Central memory CD8-positive, alpha-beta T cell (primary cell): ENCODE results near the gene FCRL1.

Experiments used
- ATAC-seq: fragments of 150-1000 bp; cut with Tn5 transposase; replicated peaks from 2 replicates; pipeline ENCODE4 v1.10.0; 2022; ENCODE audit warnings: mild to moderate bottlenecking, moderate FRiP score, moderate number of reproducible peaks; ENCODE audit not compliant: poor library complexity, severe bottlenecking; ENCODE audit errors: extremely low read depth
- DNase-seq, 2 donors: peaks; one replicate each; pipeline ENCODE4 v3.0.0; 2021; ENCODE audit warnings: low spot score in 2 of 2
- H3K27ac Mint-ChIP-seq: one replicate; pipeline ENCODE4 v1.8.0; 2022; ENCODE audit warnings: low read depth, mild to moderate bottlenecking, moderate library complexity, mixed read lengths
- H3K27me3 Mint-ChIP-seq: one replicate; pipeline ENCODE4 v1.8.0; 2022; ENCODE audit warnings: mixed read lengths
- H3K36me3 Mint-ChIP-seq: one replicate; pipeline ENCODE4 v1.8.0; 2022; ENCODE audit warnings: mild to moderate bottlenecking, moderate library complexity, mixed read lengths; ENCODE audit not compliant: insufficient read depth
- H3K4me1 Mint-ChIP-seq: one replicate; pipeline ENCODE4 v1.8.0; 2022; ENCODE audit warnings: mixed read lengths
- H3K4me3 Mint-ChIP-seq: one replicate; pipeline ENCODE4 v1.8.0; 2022; ENCODE audit warnings: mild to moderate bottlenecking, moderate library complexity, mixed read lengths
- H3K9me3 Mint-ChIP-seq: one replicate; pipeline ENCODE4 v1.8.0; 2022; ENCODE audit warnings: mixed read lengths

FCRL1 gene

DNA sequence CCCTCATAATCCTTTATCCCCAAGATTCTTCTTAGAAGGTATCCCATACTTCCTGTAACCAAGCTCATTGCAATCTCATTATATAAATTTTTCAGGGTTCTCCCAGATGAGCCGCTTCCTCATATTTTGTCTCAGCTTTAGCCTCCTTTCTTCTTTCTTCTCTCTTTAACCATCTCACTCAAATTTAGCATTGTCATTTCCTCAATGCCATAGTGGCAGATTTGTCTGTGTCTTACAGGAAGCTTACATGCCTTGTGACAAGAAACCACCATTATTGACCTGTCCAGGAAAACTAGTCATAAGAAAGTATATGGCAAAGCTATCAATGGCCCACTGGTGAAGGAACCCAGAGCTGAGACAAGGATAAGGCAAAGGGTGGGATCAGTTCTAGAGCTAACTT is 37.0 kb downstream of the FCRL1 start:
- ATAC-seq (no peak), DNase-seq (no peak)
- no peak overlapping the region for H3K4me3 Mint-ChIP-seq
- no peaks in the 10 kb centered on the region for H3K36me3 Mint-ChIP-seq
- peaks cover 14% of the 10 kb centered on the region for H3K4me1 Mint-ChIP-seq
- H3K27ac Mint-ChIP-seq = no peak overlapping the region
- no peaks in the 10 kb centered on the region for H3K9me3 Mint-ChIP-seq
- H3K27me3 Mint-ChIP-seq = no peaks in the 10 kb centered on the region

DNA sequence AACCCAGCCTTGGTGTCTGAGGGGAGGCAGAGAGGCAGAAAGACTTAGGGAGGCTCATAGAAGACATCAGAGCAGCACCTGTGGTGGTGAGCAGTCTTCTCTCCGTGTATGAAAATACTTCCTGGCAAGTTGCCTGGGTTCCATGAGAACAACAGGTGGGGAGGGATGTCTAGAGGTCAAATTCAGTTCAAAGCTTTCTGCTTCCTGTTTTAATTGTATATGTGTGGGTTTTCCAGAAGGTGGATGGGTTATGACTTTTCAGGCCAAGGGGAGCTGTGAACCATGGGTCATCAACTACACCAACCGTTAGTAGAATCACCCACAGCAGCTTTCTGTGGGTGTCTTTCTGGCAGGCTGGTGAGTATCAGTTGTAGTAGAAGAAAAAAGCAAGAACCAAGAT is 38.9 kb downstream of the FCRL1 start:
- H3K27ac Mint-ChIP-seq = no peak overlapping the region
- H3K9me3 Mint-ChIP-seq = no peaks in the 10 kb centered on the region
- H3K27me3 Mint-ChIP-seq = no peaks in the 10 kb centered on the region
- H3K4me3 Mint-ChIP-seq = no peak overlapping the region
- no peak for DNase-seq
- H3K36me3 Mint-ChIP-seq = no peaks in the 10 kb centered on the region
- ATAC-seq = no peak
- H3K4me1 Mint-ChIP-seq = peaks cover 14% of the 10 kb centered on the region

DNA sequence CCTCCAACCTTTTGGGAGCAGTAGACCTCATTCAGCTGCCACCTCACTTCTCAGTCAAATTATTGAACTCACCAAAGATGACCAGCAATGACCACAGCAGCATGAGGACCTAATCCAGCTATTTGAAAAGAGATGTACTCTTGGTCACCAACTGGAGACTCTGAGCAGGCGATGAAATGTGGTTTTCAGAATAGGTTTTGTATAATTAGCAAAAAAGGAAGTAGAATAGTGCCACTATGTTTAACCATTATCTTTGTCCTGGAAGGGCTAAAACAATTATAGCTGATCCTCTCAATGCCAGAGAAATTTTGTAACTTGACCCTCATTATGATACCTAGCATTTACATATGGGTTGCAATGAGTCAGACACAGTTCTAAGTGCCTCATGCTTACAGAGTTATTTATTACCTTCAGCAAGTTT is 42.9 kb downstream of the FCRL1 start, which contains the start of gene FCRL2:
Gene FCRL2 (minus strand): TSS at position 162 of the 421 bp plus-strand sequence. CDS start 59 bp downstream, at position 103.
- ATAC-seq (no peak), DNase-seq (no peak)
- no peaks in the 10 kb centered on the region for H3K9me3 Mint-ChIP-seq
- H3K27me3 Mint-ChIP-seq = no peaks in the 10 kb centered on the region
- H3K27ac Mint-ChIP-seq = no peak within 1 kb of the TSS
- peaks cover 33% of the 10 kb centered on the region for H3K4me1 Mint-ChIP-seq
- H3K36me3 Mint-ChIP-seq = no peaks in the 10 kb centered on the region
- H3K4me3 Mint-ChIP-seq = no peak within 1 kb of the TSS

DNA sequence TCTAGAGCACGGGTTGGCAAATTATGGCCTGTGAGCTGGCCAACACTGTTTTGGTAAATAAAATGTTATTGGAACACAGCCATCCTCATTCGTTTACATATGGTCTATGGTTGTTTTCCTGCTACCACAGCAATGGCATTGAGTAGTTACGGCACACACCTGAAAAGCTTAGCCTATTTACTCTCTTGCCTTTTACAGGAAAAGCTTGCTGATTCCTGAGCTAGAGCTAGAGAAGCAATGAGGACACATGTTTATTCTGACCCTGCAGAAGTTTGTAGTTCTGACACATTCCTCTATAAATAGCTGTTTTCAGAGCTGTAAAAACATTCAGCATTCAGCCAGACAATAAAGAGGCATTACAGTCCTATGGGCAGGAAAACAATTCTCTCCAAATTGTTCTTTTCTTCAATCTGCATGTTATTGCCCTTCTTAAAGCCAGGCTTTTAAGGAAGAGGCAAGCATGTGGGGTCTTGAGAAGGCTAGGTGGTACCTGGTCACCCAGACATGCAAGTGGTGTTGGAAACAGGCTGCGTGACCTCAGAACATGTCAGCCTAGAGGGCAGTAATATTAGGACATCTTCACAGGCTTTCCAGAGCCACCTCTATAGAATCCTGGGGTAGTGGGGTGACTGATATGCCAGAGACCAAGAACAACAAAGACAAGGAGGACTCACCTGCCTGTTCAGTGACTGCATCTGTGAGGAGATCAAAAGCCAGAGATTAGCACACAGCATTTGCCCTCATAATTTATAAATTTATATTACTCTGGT is 44.6 kb downstream of the FCRL1 start:
- Mint-ChIP-seq H3K4me1 (peaks cover 35% of the 10 kb centered on the region), H3K27ac (no peak overlapping the region), H3K27me3 (no peaks in the 10 kb centered on the region), H3K36me3 (no peaks in the 10 kb centered on the region), H3K9me3 (no peaks in the 10 kb centered on the region), H3K4me3 (no peak overlapping the region)
- DNase-seq (no peak), ATAC-seq (no peak)

DNA sequence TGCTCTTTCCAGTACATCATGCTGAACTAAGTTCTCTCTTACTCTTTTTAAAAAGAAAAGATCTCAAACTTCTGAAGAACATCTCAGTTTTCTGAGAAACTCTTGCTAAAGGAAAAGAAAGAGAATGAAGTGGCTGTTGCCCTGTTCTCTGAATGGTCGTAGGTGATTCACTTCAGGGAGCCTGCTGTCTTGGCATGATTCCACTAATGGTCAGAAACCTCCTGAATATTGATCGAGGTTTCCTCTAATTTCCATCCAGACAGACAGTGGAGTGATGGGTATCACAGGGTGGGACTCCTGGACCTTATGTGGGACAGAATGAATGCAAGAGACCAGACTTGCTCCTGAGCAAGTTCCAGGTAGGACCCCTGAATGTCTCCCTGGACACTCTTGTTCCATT is 45.5 kb downstream of the FCRL1 start:
- DNase-seq (no peak), ATAC-seq (no peak)
- H3K27me3 Mint-ChIP-seq = no peaks in the 10 kb centered on the region
- peaks cover 41% of the 10 kb centered on the region for H3K4me1 Mint-ChIP-seq
- H3K27ac Mint-ChIP-seq = no peak overlapping the region
- no peaks in the 10 kb centered on the region for H3K36me3 Mint-ChIP-seq
- H3K4me3 Mint-ChIP-seq = no peak overlapping the region
- no peaks in the 10 kb centered on the region for H3K9me3 Mint-ChIP-seq

DNA sequence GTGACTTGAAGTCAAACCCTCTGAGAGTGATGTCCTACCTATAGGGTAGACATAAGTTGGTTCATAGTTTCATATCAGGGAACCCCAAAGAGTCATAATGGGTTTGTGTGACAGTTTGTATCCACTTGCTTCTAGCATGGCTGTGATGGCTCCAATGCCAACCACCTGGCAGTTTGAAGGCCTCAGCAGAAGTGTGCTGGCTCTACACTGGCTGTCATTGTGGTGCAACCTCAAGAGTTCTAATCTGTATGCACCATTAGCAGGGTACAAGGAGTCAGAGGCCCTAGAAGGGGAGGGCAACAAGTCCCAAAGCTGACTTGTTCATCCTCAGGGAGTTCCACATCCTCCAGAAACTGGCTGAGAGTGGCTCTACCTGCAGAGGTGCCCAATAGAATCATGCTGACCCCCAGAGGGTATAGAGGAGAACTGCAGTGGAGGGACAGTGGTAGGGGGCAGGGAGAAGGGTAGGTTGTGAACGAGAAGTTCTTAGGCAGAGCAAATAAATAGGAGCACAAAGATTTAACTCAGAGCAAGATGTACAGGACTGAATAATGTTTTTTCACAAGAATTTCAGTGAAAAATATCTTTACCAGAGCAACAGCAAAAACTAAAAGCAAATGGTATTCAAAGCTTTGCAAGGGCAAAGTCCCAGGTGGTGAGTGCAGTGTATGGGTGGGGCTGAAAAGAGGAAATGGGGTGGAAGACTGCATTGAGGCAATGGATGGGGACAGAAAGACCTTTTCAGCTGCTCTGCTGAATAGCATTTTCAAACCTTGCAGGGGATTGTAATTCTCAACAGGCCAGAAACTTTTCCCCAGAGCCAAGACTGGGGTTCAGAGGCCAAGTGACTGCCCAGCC is 46.2 kb downstream of the FCRL1 start:
- peaks cover 41% of the 10 kb centered on the region for H3K4me1 Mint-ChIP-seq
- H3K36me3 Mint-ChIP-seq = no peaks in the 10 kb centered on the region
- peak; percentile 81 for ATAC-seq
- peak overlapping the region; percentile 11 for H3K27ac Mint-ChIP-seq
- no peaks in the 10 kb centered on the region for H3K9me3 Mint-ChIP-seq
- DNase-seq = peak in 1 of 2 donors; percentile 16
- H3K27me3 Mint-ChIP-seq = no peaks in the 10 kb centered on the region
- peak overlapping the region; percentile 7 for H3K4me3 Mint-ChIP-seq

DNA sequence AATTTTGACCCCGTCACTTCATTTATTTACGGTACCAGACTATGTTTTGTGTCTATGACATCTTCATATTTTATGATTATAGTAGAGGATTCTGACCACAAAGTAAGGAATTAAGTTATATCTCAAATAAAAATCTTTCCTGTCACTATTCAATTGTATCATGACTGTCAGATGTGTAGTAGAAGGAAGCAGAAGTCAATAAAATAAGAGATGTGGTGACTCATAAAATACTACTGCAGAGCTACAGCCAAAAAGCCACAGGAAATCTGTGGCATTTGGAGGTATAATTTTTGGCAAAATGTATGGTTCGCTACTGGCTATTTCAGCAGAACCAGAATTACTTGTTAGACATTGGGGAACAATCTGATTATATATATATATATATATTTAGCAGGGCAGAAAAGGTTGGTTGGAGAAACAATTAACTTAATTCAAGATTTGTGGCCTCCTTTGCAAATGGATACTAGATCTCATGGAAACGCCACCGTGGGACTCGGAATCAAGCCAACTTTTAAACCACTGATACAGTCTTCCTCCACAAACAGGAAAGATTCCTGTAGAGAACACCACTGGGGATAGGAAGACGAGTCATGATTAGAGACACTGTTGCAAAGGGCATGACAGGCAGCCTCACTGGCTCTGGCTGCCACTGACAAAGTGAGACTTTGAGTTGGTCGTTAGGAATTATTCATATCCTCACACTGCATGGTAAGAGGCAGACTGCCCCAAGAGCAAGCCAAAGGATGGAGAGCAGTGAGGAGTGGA is 48.1 kb downstream of the FCRL1 start:
- H3K4me3 Mint-ChIP-seq = no peak overlapping the region
- H3K27me3 Mint-ChIP-seq = no peaks in the 10 kb centered on the region
- peak overlapping the region; percentile 41 for H3K27ac Mint-ChIP-seq
- H3K9me3 Mint-ChIP-seq = no peaks in the 10 kb centered on the region
- no peak for ATAC-seq
- H3K36me3 Mint-ChIP-seq = no peaks in the 10 kb centered on the region
- DNase-seq = no peak
- H3K4me1 Mint-ChIP-seq = peaks cover 41% of the 10 kb centered on the region

DNA sequence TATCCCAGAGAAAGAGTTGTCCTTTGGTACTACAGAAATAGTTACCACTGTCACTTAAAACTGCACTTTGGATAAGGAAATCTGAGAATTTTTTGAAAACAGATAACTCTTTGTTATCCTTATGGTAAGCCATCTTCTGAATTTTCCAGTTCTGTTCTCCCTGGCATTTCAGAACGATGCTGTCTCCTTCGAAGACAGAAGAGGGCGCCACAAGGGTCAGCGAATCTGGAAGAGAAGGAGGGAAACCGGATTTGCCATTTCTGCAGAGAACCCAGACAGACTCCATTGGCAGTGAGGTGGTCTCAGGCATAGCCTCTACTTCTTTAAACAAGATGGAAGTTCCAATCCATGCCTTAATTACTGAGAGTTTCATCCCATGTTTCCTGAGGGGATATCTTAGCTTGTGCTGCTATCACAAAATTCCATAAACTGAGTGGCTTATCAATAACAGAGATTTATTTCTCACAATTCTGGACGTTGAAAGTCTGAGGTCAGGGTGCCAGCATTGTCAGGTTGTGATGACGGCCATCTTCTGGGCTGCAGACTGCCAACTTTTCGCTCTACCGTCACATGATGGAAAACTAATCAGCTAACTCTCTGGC is 49.4 kb downstream of the FCRL1 start:
- H3K4me1 Mint-ChIP-seq = peaks cover 41% of the 10 kb centered on the region
- no peaks in the 10 kb centered on the region for H3K27me3 Mint-ChIP-seq
- H3K36me3 Mint-ChIP-seq = no peaks in the 10 kb centered on the region
- ATAC-seq = no peak
- peak overlapping the region; percentile 41 for H3K27ac Mint-ChIP-seq
- DNase-seq = no peak
- no peak overlapping the region for H3K4me3 Mint-ChIP-seq
- H3K9me3 Mint-ChIP-seq = no peaks in the 10 kb centered on the region

DNA sequence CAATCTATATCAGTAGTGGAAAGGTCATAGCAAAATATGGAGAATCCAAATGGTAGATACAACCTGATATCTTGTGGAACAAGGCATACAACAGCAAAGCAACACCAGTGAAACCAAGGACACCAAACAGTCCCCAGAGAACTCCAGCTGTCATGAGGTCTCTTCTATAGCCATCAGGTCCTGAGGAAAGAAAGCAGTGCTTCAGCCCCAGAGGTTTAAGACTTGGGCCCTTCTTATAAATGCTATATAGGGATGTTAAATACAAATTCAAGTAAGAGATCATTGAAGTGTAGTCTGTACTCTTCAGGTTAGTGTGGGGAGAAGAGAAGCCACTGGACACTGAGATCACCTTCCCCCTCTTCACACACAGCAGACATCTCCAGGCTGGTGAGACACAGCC is 53.1 kb downstream of the FCRL1 start:
- Mint-ChIP-seq H3K27me3 (no peaks in the 10 kb centered on the region), H3K9me3 (no peaks in the 10 kb centered on the region), H3K4me3 (no peak overlapping the region), H3K27ac (no peak overlapping the region), H3K4me1 (peaks cover 34% of the 10 kb centered on the region), H3K36me3 (peaks cover 2% of the 10 kb centered on the region)
- DNase-seq (no peak), ATAC-seq (no peak)

DNA sequence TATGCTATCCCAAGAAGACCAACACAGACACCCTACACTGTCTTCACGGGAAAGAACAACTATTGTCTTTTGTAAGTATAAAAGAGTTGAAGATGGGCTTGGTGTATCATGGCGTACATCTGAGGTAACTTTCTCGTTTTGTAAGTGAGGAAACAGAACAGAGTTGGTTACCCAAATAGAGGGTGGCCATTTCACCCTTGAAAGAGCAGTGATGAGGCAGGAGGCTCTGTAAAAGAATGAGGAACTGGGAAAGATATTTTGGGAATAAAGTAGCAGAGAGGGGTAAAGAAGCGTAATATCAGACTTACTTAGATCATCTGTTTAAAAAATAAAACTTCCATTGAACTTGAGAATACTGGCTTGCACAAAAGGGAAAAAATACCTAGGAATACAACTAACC is 61.9 kb downstream of the FCRL1 start:
- ATAC-seq = no peak
- Mint-ChIP-seq H3K36me3 (peaks cover 2% of the 10 kb centered on the region), H3K4me1 (peaks cover 5% of the 10 kb centered on the region), H3K9me3 (peaks cover 5% of the 10 kb centered on the region), H3K4me3 (no peak overlapping the region), H3K27ac (no peak overlapping the region), H3K27me3 (no peaks in the 10 kb centered on the region)
- no peak for DNase-seq

DNA sequence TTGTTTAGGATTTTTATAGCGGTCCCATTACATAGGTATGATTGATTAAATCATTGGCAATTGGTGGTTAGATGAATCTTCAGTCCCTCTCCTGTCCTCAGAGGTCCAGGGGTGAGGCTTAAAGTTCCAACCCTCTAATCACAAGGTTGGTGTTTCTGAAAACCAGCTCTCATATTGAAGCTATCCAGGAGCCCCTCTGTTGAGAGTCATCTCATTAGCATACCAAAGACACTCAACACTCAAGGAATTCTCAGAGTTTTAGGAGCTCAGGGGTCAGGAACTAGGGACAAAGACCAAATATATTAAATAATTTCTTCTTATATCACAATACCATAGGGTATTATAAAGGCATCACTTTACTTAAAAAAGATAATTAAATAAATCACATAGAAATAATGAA is 66.3 kb downstream of the FCRL1 start:
- DNase-seq = no peak
- no peaks in the 10 kb centered on the region for H3K9me3 Mint-ChIP-seq
- H3K36me3 Mint-ChIP-seq = peaks cover 2% of the 10 kb centered on the region
- H3K4me1 Mint-ChIP-seq = peaks cover 11% of the 10 kb centered on the region
- no peak for ATAC-seq
- no peak overlapping the region for H3K4me3 Mint-ChIP-seq
- H3K27ac Mint-ChIP-seq = no peak overlapping the region
- H3K27me3 Mint-ChIP-seq = no peaks in the 10 kb centered on the region

DNA sequence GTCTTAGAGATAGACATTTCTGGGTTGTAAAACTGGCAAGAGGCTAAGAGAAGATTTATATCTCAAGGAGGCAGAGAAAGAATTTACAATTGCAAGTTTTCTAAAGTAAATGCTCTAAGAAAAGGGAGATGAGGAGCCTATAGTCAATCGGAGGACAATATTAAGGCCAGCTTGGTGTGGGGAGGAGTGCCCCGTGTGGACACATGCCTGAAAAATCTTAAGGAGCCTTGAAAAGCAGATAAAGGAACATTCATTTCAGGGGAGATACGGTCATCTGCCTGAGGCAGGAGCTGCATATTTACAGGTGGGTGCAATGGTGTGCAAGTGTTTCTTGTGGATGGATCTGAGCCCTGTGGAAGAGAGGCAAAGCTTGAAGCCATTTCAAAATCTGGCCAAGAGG is 68.6 kb downstream of the FCRL1 start:
- Mint-ChIP-seq H3K4me1 (peaks cover 33% of the 10 kb centered on the region), H3K27ac (no peak overlapping the region), H3K36me3 (peaks cover 2% of the 10 kb centered on the region), H3K27me3 (no peaks in the 10 kb centered on the region), H3K9me3 (no peaks in the 10 kb centered on the region), H3K4me3 (no peak overlapping the region)
- ATAC-seq (no peak), DNase-seq (no peak)
